Karpas-422 (cell line): ENCODE results near the gene PITRM1. TPM values are rescaled to one million over a fixed set of nuclear protein-coding genes. Genes with fewer than 3 reads are reported as not detected.
"Not testable (repeated sequence)": the region's sequence is repeated elsewhere in the genome, so short reads cannot be mapped to it uniquely, and the experiment has no call there.

Experiments
- DNase-seq: peaks from one replicate; pipeline ENCODE4 v3.0.0-alpha.2; 2015
- H2AFZ ChIP-seq: fragments of 200-600 bp; sonication (generic); 2 replicates; pipeline ENCODE4 v1.6.1; 2014; ENCODE audit warnings: antibody characterized with exemption, low read length, mixed read lengths
- H3K27ac ChIP-seq: fragments of 200-600 bp; sonication (generic); 2 replicates; pipeline ENCODE4 v1.5.1; 2014; ENCODE audit warnings: mild to moderate bottlenecking, low read length, moderate library complexity
- H3K27me3 ChIP-seq: fragments of 200-600 bp; sonication (generic); 2 replicates; pipeline ENCODE4 v1.6.1; 2014; ENCODE audit warnings: low read length, mixed read lengths
- H3K36me3 ChIP-seq: fragments of 200-600 bp; sonication (generic); 2 replicates; pipeline ENCODE4 v1.6.1; 2014; ENCODE audit warnings: low read length, mixed read lengths; ENCODE audit not compliant: insufficient read depth
- H3K4me1 ChIP-seq: fragments of 200-600 bp; sonication (generic); 2 replicates; pipeline ENCODE4 v1.6.1; 2014; ENCODE audit warnings: mild to moderate bottlenecking, low read length, mixed read lengths
- H3K4me2 ChIP-seq: fragments of 200-600 bp; sonication (generic); 2 replicates; pipeline ENCODE4 v1.6.1; 2014; ENCODE audit warnings: low read length, low read depth, mild to moderate bottlenecking; ENCODE audit not compliant: poor library complexity, severe bottlenecking
- H3K4me3 ChIP-seq: fragments of 200-600 bp; sonication (generic); 2 replicates; pipeline ENCODE4 v1.5.1; 2014; ENCODE audit warnings: mild to moderate bottlenecking, antibody characterized with exemption, low read length, mixed read lengths
- H3K79me2 ChIP-seq: fragments of 200-600 bp; sonication (generic); 2 replicates; pipeline ENCODE4 v1.6.1; 2014; ENCODE audit warnings: mild to moderate bottlenecking, low read length, mixed read lengths
- H3K9ac ChIP-seq: fragments of 200-600 bp; sonication (generic); 2 replicates; pipeline ENCODE4 v1.6.0; 2014; ENCODE audit warnings: low read length
- H3K9me2 ChIP-seq: fragments of 200-600 bp; sonication (generic), shearing (Covaris generic); replicated peaks from 2 replicates; pipeline ENCODE4 v1.6.0; 2014; ENCODE audit warnings: mild to moderate bottlenecking, low read length, moderate library complexity; ENCODE audit not compliant: insufficient read depth
- H3K9me3 ChIP-seq: fragments of 300-700, 200-600 bp; sonication (generic); 2 replicates; pipeline ENCODE4 v1.6.1; 2014; ENCODE audit warnings: low read length, mixed read lengths
- H4K20me1 ChIP-seq: fragments of 200-600 bp; sonication (generic); 2 replicates; pipeline ENCODE4 v1.6.1; 2014; ENCODE audit warnings: mild to moderate bottlenecking, antibody characterized with exemption, low read length, low read depth; ENCODE audit not compliant: insufficient read depth
- total RNA-seq: library from RNA; depleted of rRNA; stranded (reverse); fragments of >200 nt; shearing (Covaris generic); gene quantifications from 2 replicates; pipeline ENCODE4 v1.2.3, GENCODE V29; 2014; ENCODE audit warnings: low replicate concordance

The PITRM1 gene
- total RNA-seq, 1 experiment from 2014 or later: 29.5 TPM

DNA sequence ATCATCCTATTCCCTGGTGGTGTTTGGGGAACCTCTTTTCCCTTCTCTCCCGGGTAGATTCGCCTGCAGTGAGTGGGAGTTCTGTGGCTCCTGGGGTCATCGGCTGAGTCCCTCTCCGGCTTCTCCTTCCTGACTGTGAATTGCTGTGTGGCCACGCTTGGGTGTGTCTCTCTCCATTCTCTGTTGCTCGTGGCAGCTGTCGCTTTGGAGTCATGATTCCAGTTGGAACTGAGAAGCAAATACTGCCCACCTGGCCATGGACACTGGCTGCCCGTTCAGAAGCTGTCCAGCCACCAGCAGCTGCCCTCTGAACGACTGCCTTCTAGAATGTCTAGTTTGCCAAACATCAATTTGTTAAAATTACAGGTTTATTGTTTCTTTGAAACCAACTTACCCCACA is 23.1 kb upstream of the PITRM1 start:
- Histone ChIP-seq H3K79me2 (no peaks in the 10 kb centered on the region), H4K20me1 (no peaks in the 10 kb centered on the region), H2AFZ (no peak overlapping the region), H3K9ac (no peak overlapping the region), H3K36me3 (no peaks in the 10 kb centered on the region), H3K4me1 (no peaks in the 10 kb centered on the region), H3K9me3 (no peaks in the 10 kb centered on the region), H3K27me3 (no peaks in the 10 kb centered on the region), H3K4me2 (no peak overlapping the region), H3K27ac (no peak overlapping the region), H3K4me3 (no peak overlapping the region), H3K9me2 (no peaks in the 10 kb centered on the region)
- no peak for DNase-seq

DNA sequence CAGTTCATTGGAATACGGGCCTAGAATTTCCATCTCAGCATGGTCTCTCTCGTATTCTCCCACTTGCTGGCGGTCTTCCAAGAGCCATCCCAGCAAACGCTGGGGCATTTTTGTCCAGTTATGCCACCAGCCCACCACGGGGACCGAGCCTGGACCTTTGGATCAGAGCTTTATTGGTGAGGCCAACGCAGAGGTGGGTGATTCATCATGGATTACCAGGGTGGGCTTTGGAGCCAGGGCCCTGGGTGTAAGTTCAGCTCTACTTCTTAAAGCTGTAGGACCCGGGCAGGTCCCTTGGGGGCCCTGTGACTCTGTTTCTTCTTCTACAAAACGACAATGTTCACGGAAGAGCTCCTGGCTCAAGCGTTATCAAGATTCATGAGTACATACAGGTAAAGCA is 22.7 kb upstream of the PITRM1 start:
- H3K27ac ChIP-seq: no peak overlapping the region
- H3K9me3 ChIP-seq: no peaks in the 10 kb centered on the region
- no peaks in the 10 kb centered on the region for H3K36me3 ChIP-seq
- H3K9me2 ChIP-seq: no peaks in the 10 kb centered on the region
- no peak overlapping the region for H3K4me3 ChIP-seq
- H2AFZ ChIP-seq: no peak overlapping the region
- H3K4me1 ChIP-seq: no peaks in the 10 kb centered on the region
- H3K27me3 ChIP-seq: no peaks in the 10 kb centered on the region
- no peak overlapping the region for H3K9ac ChIP-seq
- no peaks in the 10 kb centered on the region for H4K20me1 ChIP-seq
- DNase-seq: no peak
- H3K4me2 ChIP-seq: no peak overlapping the region
- no peaks in the 10 kb centered on the region for H3K79me2 ChIP-seq

DNA sequence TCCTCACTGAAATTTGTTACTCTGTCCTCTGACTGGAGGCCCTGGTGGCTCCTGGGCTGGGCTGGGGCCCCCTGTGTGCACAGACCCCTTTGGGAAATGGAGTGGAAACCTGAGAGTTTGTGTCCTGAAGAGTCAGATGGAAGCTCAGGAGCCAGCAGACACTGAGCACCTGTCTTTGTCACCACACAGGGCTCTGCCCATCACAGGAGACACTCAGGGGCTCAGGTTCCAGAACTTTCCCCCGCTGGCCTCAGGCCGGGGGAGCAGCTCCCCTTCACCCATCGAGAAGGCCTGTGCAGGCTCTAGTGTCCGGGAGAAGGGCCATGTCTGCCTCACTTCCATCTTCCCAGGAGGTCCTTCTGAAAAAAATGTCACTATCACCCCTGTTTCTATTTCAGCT is 22.3 kb upstream of the PITRM1 start:
- DNase-seq: no peak
- Histone ChIP-seq H3K4me2 (no peak overlapping the region), H3K36me3 (no peaks in the 10 kb centered on the region), H3K9me2 (no peaks in the 10 kb centered on the region), H3K79me2 (no peaks in the 10 kb centered on the region), H4K20me1 (no peaks in the 10 kb centered on the region), H3K27me3 (no peaks in the 10 kb centered on the region), H3K27ac (no peak overlapping the region), H3K4me3 (no peak overlapping the region), H3K9me3 (no peaks in the 10 kb centered on the region), H3K4me1 (no peaks in the 10 kb centered on the region), H3K9ac (no peak overlapping the region), H2AFZ (no peak overlapping the region)

DNA sequence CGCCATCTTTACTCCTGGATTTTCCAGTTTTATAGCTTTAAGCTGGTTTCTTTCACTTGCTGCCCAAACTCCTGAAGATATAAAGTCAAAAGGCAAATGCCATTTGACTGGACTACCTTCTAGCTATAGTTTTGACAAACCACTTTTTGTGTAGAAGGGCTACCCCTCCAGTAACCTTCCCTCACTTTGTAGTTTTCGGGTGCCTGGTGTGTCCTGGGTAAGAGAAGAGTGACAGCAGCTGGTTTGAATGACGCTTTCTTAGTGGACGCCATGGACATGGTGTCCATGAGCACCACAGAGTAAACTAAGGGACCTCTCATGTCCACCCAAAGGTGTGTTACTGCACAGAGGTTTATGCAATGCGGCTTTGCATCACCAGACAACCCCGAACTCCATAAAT is 21.2 kb upstream of the PITRM1 start:
- H3K9me2 ChIP-seq: no peaks in the 10 kb centered on the region

DNA sequence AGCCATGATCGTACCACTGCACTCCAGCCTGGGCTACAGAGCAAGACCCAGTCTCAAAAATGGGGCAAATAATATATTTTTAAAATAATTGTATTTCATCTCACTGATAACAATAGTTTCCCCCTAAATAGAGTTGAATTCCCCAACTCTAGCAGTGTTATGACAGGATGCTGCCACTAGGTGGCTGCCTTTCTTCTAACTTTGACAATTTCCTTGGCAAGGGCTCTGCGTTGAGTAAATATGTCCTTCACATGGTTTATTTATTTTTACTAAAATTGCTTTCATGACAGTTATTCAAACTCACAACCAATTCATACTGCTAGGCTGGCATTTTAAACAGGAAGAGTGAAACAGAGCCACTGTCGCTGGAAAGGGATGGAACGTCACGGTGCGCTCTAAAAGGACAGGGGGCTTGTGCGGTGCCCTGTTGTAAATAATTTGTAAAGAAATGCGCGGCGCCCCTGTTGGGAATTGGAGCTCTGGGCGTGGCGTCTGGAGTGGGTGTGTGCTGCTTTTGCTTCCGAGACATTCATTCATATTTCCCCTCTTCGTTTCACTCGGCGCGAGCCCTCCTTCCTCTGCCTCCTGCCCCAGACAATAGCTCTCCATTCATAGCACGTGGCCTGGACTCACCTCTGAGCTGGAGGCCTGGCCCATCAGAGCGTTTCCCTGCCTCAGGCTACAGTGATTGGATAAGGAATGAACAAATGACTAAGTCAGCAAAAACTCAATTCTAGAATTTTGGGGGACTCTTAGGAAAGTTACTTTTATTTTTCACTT is 20.5 kb upstream of the PITRM1 start:
- H2AFZ ChIP-seq: no peak overlapping the region
- H4K20me1 ChIP-seq: no peaks in the 10 kb centered on the region
- no peaks in the 10 kb centered on the region for H3K4me1 ChIP-seq
- no peaks in the 10 kb centered on the region for H3K9me3 ChIP-seq
- H3K9ac ChIP-seq: no peak overlapping the region
- no peaks in the 10 kb centered on the region for H3K36me3 ChIP-seq
- no peak overlapping the region for H3K4me2 ChIP-seq
- H3K27ac ChIP-seq: no peak overlapping the region
- no peaks in the 10 kb centered on the region for H3K9me2 ChIP-seq
- peak; percentile 77 for DNase-seq
- no peak overlapping the region for H3K4me3 ChIP-seq
- no peaks in the 10 kb centered on the region for H3K27me3 ChIP-seq
- no peaks in the 10 kb centered on the region for H3K79me2 ChIP-seq

More for the DNA sequence above, 21.2 kb upstream of the PITRM1 start:
- no peaks in the 10 kb centered on the region for H3K79me2 ChIP-seq
- H3K4me1 ChIP-seq: no peaks in the 10 kb centered on the region
- H3K27ac ChIP-seq: no peak overlapping the region
- H3K9ac ChIP-seq: no peak overlapping the region
- H3K36me3 ChIP-seq: no peaks in the 10 kb centered on the region
- no peak overlapping the region for H3K4me3 ChIP-seq
- H3K4me2 ChIP-seq: no peak overlapping the region
- no peaks in the 10 kb centered on the region for H3K9me3 ChIP-seq
- no peak for DNase-seq
- H2AFZ ChIP-seq: no peak overlapping the region
- H3K27me3 ChIP-seq: no peaks in the 10 kb centered on the region
- no peaks in the 10 kb centered on the region for H4K20me1 ChIP-seq

DNA sequence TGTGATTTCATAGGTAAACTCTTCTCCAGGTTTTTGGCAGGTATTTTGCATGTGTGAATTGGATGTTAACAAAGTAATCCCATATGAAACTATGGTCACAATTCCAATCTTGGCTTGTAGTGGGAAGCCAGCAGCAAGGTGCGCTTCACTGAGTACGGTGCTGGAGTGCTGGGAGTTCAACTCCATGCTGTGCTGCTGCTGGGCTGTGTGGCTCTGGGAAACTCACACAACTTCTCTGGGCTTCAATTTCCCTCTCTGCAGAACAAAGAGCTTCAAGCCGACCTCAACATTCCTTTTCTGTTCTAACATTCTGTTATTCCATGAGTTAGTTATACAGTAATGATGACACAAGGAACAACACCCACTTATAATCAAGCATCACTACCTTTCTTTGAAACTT is 18.2 kb upstream of the PITRM1 start:
- Histone ChIP-seq H3K9me2 (no peaks in the 10 kb centered on the region), H3K27me3 (no peaks in the 10 kb centered on the region), H2AFZ (no peak overlapping the region), H3K9me3 (no peaks in the 10 kb centered on the region), H3K4me2 (no peak overlapping the region), H3K36me3 (no peaks in the 10 kb centered on the region), H3K4me1 (no peaks in the 10 kb centered on the region), H3K4me3 (no peak overlapping the region), H4K20me1 (no peaks in the 10 kb centered on the region), H3K9ac (no peak overlapping the region), H3K79me2 (no peaks in the 10 kb centered on the region), H3K27ac (no peak overlapping the region)
- DNase-seq: no peak

DNA sequence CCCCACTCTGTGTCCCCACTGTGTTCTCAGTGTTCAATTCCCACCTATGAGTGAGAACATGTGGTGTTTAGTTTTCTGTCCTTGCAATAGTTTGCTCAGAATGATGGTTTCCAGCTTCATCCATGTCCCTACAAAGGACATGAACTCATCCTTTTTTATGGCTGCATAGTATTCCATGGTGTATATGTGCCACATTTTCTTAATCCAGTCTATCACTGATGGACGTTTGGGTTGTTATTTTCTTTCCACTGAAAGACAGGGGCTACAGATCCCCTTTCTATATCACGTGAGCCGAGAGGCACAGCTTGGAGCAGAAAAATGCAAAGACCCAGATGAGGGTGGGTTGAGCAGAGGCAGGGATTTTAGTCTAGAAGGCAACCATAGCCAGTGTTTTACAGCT is 14.6 kb upstream of the PITRM1 start:
- not testable (repeated sequence) for H3K4me1 ChIP-seq, H3K9me3 ChIP-seq, H3K36me3 ChIP-seq, H3K9me2 ChIP-seq, H2AFZ ChIP-seq, H3K79me2 ChIP-seq, H4K20me1 ChIP-seq, H3K4me3 ChIP-seq, H3K9ac ChIP-seq, H3K4me2 ChIP-seq, H3K27ac ChIP-seq, H3K27me3 ChIP-seq, DNase-seq

DNA sequence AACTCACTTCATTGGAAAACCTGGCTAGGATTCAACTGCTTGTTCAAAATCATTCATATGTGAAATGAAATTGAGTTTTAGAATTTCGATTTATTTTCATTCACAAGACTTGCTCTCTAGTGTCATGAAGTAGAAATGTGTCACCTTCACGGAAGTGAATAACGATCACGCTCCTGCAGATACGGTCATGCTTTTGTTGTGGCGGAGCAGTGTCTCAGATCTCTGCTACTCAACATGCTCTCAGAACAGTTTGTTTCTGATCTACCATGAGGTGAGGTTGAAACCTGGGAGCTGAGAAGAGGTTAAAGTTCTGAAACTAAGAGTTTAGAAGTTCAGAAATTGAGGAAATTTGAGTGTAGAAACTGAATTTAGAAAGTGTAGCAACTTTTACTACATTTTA is 13.8 kb upstream of the PITRM1 start:
- H3K79me2 ChIP-seq: no peaks in the 10 kb centered on the region
- no peaks in the 10 kb centered on the region for H3K27me3 ChIP-seq
- no peak for DNase-seq
- no peaks in the 10 kb centered on the region for H4K20me1 ChIP-seq
- no peak overlapping the region for H2AFZ ChIP-seq
- H3K4me3 ChIP-seq: no peak overlapping the region
- H3K9me3 ChIP-seq: no peaks in the 10 kb centered on the region
- no peak overlapping the region for H3K4me2 ChIP-seq
- H3K9ac ChIP-seq: no peak overlapping the region
- no peaks in the 10 kb centered on the region for H3K4me1 ChIP-seq
- no peak overlapping the region for H3K27ac ChIP-seq
- no peaks in the 10 kb centered on the region for H3K36me3 ChIP-seq
- H3K9me2 ChIP-seq: no peaks in the 10 kb centered on the region
